ENCODE measurements around the gene PNRC2. TPM values are rescaled to one million over a fixed set of nuclear protein-coding genes. Genes with fewer than 3 reads are reported as not detected.

PNRC2 gene
- total and polyA plus RNA-seq, 2 of the 13 experiments (the other 11 are each of a cell fraction or from before 2014, with no cell fraction given), result 74.9 to 97.5 TPM

DNA sequence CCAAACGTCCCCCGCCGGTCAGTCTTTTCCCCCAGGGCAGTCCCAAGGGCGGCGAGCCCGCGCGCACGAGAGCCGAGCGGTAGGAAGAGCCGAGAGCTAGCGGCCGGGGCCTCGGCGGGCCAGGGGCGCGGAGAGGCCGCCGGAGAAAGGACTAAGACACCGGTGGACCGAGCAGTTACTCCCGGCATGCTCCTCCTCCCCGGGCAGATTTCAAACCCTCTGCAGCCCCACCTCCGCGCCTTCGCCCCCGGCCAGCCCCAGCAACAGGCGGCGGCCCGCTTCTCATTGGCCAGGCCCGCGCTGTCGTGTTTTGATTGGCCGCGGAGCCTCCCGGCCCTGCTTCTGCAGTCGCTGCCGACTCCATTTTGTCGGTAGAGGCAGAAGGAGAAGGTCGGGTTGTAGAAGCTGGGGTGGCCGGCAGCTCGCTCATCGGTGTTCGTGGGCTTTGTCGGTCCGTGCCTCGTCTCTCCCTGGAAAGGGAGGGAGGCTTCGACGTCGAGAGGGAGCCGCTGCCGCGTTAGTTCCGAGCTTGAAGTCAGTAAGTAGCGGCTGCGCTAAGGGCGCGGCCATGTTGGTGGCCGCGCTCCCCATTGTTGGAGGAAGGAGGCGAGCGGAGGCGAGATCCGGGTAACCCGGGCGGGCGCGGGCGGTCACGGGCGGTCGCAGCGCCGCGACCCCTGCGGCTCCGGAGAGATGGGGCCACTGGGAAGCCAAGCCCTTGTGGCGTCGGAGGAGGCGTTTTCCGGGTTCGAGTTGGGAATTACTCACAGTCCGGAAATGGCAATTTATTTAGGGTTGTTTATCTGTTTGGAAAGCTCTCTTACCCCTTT lies at the start of gene PNRC2 (continued):
- TF ChIP-seq, protein P1, sequence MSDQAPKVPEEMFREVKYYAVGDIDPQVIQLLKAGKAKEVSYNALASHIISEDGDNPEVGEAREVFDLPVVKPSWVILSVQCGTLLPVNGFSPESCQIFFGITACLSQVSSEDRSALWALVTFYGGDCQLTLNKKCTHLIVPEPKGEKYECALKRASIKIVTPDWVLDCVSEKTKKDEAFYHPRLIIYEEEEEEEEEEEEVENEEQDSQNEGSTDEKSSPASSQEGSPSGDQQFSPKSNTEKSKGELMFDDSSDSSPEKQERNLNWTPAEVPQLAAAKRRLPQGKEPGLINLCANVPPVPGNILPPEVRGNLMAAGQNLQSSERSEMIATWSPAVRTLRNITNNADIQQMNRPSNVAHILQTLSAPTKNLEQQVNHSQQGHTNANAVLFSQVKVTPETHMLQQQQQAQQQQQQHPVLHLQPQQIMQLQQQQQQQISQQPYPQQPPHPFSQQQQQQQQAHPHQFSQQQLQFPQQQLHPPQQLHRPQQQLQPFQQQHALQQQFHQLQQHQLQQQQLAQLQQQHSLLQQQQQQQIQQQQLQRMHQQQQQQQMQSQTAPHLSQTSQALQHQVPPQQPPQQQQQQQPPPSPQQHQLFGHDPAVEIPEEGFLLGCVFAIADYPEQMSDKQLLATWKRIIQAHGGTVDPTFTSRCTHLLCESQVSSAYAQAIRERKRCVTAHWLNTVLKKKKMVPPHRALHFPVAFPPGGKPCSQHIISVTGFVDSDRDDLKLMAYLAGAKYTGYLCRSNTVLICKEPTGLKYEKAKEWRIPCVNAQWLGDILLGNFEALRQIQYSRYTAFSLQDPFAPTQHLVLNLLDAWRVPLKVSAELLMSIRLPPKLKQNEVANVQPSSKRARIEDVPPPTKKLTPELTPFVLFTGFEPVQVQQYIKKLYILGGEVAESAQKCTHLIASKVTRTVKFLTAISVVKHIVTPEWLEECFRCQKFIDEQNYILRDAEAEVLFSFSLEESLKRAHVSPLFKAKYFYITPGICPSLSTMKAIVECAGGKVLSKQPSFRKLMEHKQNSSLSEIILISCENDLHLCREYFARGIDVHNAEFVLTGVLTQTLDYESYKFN (CRISPR knock-in tag; conservative IDR thresholded peaks at IDR 0.05), result no peak; the same call in 1 of the 2 replicates
- TF ChIP-seq CEBPB (IDR thresholded peaks at IDR 0.05; ENCODE audit: borderline replicate concordance, low read depth, low read length), result no peak
- peak; percentile 5; the same call in 1 of the 2 replicates for TF ChIP-seq ZNF788 (CRISPR knock-in tag; IDR thresholded peaks at IDR 0.05; ENCODE audit: borderline replicate concordance)
- peak; percentile 67 for TF ChIP-seq ZFX (CRISPR knock-in tag; IDR thresholded peaks at IDR 0.05; ENCODE audit: low read depth)
- no peak for TF ChIP-seq ZNF850 (CRISPR knock-in tag; conservative IDR thresholded peaks at IDR 0.05)
- TF ChIP-seq, protein P2, sequence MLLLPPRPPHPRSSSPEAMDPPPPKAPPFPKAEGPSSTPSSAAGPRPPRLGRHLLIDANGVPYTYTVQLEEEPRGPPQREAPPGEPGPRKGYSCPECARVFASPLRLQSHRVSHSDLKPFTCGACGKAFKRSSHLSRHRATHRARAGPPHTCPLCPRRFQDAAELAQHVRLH (CRISPR knock-in tag; IDR thresholded peaks at IDR 0.05; ENCODE audit: borderline replicate concordance, low read depth), result peak; percentile 89; the same call in 1 of the 2 replicates
- TF ChIP-seq NR2F6 (IDR thresholded peaks at IDR 0.05), result no peak
- no peak for TF ChIP-seq NR2F6 (CRISPR knock-in tag; IDR thresholded peaks at IDR 0.05)
- peak; percentile 78; the same call in 1 of the 2 replicates for TF ChIP-seq HOXD1 (CRISPR knock-in tag; IDR thresholded peaks at IDR 0.05)
- TF ChIP-seq, protein P3, sequence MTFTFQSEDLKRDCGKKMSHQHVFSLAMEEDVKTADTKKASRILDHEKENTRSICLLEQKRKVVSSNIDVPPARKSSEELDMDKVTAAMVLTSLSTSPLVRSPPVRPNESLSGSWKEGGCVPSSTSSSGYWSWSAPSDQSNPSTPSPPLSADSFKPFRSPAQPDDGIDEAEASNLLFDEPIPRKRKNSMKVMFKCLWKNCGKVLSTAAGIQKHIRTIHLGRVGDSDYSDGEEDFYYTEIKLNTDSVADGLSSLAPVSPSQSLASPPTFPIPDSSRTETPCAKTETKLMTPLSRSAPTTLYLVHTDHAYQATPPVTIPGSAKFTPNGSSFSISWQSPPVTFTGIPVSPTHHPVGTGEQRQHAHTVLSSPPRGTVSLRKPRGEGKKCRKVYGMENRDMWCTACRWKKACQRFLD (CRISPR knock-in tag; IDR thresholded peaks at IDR 0.05; ENCODE audit: borderline replicate concordance), result 0 out of 2 replicates have a peak, but pooled peaks have one; percentile 76
- 0 out of 2 replicates have a peak, but pooled peaks have one; percentile 57 for TF ChIP-seq HIVEP1 (CRISPR knock-in tag; IDR thresholded peaks at IDR 0.05)
- TF ChIP-seq MXD4 (CRISPR knock-in tag; IDR thresholded peaks at IDR 0.05), result peak; percentile 75
- TF ChIP-seq PRMT3 (CRISPR knock-in tag; IDR thresholded peaks at IDR 0.05; ENCODE audit: borderline replicate concordance, low read depth), result no peak
- TF ChIP-seq NRL (CRISPR knock-in tag; IDR thresholded peaks at IDR 0.05; ENCODE audit: borderline replicate concordance), result no peak; the same call in 1 of the 2 replicates
- TF ChIP-seq, protein P4, sequence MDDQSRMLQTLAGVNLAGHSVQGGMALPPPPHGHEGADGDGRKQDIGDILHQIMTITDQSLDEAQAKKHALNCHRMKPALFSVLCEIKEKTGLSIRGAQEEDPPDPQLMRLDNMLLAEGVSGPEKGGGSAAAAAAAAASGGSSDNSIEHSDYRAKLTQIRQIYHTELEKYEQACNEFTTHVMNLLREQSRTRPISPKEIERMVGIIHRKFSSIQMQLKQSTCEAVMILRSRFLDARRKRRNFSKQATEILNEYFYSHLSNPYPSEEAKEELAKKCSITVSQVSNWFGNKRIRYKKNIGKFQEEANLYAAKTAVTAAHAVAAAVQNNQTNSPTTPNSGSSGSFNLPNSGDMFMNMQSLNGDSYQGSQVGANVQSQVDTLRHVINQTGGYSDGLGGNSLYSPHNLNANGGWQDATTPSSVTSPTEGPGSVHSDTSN (CRISPR knock-in tag; IDR thresholded peaks at IDR 0.05; ENCODE audit: borderline replicate concordance), result 0 out of 2 replicates have a peak, but pooled peaks have one; percentile 57
- TF ChIP-seq, protein P5, sequence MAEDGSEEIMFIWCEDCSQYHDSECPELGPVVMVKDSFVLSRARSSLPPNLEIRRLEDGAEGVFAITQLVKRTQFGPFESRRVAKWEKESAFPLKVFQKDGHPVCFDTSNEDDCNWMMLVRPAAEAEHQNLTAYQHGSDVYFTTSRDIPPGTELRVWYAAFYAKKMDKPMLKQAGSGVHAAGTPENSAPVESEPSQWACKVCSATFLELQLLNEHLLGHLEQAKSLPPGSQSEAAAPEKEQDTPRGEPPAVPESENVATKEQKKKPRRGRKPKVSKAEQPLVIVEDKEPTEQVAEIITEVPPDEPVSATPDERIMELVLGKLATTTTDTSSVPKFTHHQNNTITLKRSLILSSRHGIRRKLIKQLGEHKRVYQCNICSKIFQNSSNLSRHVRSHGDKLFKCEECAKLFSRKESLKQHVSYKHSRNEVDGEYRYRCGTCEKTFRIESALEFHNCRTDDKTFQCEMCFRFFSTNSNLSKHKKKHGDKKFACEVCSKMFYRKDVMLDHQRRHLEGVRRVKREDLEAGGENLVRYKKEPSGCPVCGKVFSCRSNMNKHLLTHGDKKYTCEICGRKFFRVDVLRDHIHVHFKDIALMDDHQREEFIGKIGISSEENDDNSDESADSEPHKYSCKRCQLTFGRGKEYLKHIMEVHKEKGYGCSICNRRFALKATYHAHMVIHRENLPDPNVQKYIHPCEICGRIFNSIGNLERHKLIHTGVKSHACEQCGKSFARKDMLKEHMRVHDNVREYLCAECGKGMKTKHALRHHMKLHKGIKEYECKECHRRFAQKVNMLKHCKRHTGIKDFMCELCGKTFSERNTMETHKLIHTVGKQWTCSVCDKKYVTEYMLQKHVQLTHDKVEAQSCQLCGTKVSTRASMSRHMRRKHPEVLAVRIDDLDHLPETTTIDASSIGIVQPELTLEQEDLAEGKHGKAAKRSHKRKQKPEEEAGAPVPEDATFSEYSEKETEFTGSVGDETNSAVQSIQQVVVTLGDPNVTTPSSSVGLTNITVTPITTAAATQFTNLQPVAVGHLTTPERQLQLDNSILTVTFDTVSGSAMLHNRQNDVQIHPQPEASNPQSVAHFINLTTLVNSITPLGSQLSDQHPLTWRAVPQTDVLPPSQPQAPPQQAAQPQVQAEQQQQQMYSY (CRISPR knock-in tag; IDR thresholded peaks at IDR 0.05), result no peak
- TF ChIP-seq ADNP (CRISPR knock-in tag; IDR thresholded peaks at IDR 0.05), result no peak
- TF ChIP-seq ZNF781 (CRISPR knock-in tag; IDR thresholded peaks at IDR 0.05; ENCODE audit: borderline replicate concordance, not compliant biosample characterization), result peak; percentile 72
